MM.1S (cell line): ENCODE results near the gene AUH.

Source experiments
- DNase-seq: peaks from one replicate; pipeline ENCODE4 v3.0.0-alpha.2; 2015
- H2AFZ ChIP-seq: fragments of 300-600 bp; sonication (generic); 2 replicates; pipeline ENCODE4 v1.6.0; 2016; ENCODE audit warnings: antibody characterized with exemption, low read length
- H3F3A ChIP-seq: fragments of 300-600 bp; sonication (generic); 2 replicates; pipeline ENCODE4 v1.6.1; 2016; ENCODE audit warnings: mild to moderate bottlenecking, antibody characterized with exemption, low read length, moderate library complexity, mixed read lengths; ENCODE audit not compliant: insufficient read depth
- H3K27ac ChIP-seq: fragments of 300-600 bp; sonication (generic); 2 replicates; pipeline ENCODE4 v1.5.1; 2016; ENCODE audit warnings: mild to moderate bottlenecking, low read length
- H3K27me3 ChIP-seq: fragments of 300-600 bp; sonication (generic); replicated peaks from 2 replicates; pipeline ENCODE4 v1.6.0; 2016; ENCODE audit warnings: low read length; ENCODE audit not compliant: insufficient read depth
- H3K36me3 ChIP-seq: fragments of 300-600 bp; sonication (generic); replicated peaks from 2 replicates; pipeline ENCODE4 v1.6.1; 2016; ENCODE audit warnings: mild to moderate bottlenecking, low read length, mixed read lengths; ENCODE audit not compliant: insufficient read depth
- H3K4me1 ChIP-seq: fragments of 300-600 bp; sonication (generic); 2 replicates; pipeline ENCODE4 v1.6.1; 2016; ENCODE audit warnings: low read length, mixed read lengths
- H3K4me2 ChIP-seq: fragments of 300-600 bp; sonication (generic); 2 replicates; pipeline ENCODE4 v1.6.0; 2016; ENCODE audit warnings: low read depth, low read length
- H3K4me3 ChIP-seq: fragments of 300-600 bp; sonication (generic); 2 replicates; pipeline ENCODE4 v1.5.1; 2016; ENCODE audit warnings: low read length, mixed read lengths
- H3K79me2 ChIP-seq: fragments of 300-600 bp; sonication (generic); 2 replicates; pipeline ENCODE4 v1.6.1; 2016; ENCODE audit warnings: mixed run types, low read length, mixed read lengths
- H3K9ac ChIP-seq: fragments of 300-600 bp; sonication (generic); 2 replicates; pipeline ENCODE4 v1.6.1; 2016; ENCODE audit warnings: low read length, mixed read lengths
- H3K9me2 ChIP-seq: fragments of 300-600 bp; sonication (generic); replicated peaks from 2 replicates; pipeline ENCODE4 v1.6.1; 2016; ENCODE audit warnings: mild to moderate bottlenecking, low read length, mixed read lengths; ENCODE audit not compliant: insufficient read depth
- H3K9me3 ChIP-seq: fragments of 300-600 bp; sonication (generic); replicated peaks from 2 replicates; pipeline ENCODE4 v1.6.1; 2016; ENCODE audit warnings: mild to moderate bottlenecking, low read length, mixed read lengths; ENCODE audit not compliant: insufficient read depth
- H4K20me1 ChIP-seq: fragments of 300-600 bp; sonication (generic); 2 replicates; pipeline ENCODE4 v1.6.1; 2016; ENCODE audit warnings: mild to moderate bottlenecking, low read length, moderate library complexity, mixed read lengths; ENCODE audit not compliant: insufficient read depth
- CTCF ChIP-seq: fragments of 300-600 bp; sonication (generic); IDR thresholded peaks from 2 replicates; pipeline ENCODE4 v1.5.1; 2016; ENCODE audit warnings: antibody characterized with exemption, low read length, mixed read lengths
- EZH2 ChIP-seq: fragments of 300-600 bp; sonication (generic); optimal IDR thresholded peaks from 2 replicates; pipeline ENCODE3; 2017; ENCODE audit warnings: low read depth, mild to moderate bottlenecking, antibody characterized with exemption, low read length, mixed read lengths
- EZH2phosphoT487 ChIP-seq: fragments of 300-600 bp; sonication (generic); IDR thresholded peaks from 2 replicates; pipeline ENCODE4 v1.6.1; 2018; ENCODE audit warnings: antibody characterized with exemption, low read length

Gene AUH

GRCh38 chr9:91301161-91301560 is 60.6 kb downstream of the AUH start:
- Histone ChIP-seq H3F3A (no peaks in the 10 kb centered on the region), H2AFZ (no peak overlapping the region), H3K4me2 (no peak overlapping the region), H3K27me3 (no peaks in the 10 kb centered on the region), H3K79me2 (no peaks in the 10 kb centered on the region), H3K36me3 (no peaks in the 10 kb centered on the region), H4K20me1 (no peaks in the 10 kb centered on the region), H3K9me2 (no peaks in the 10 kb centered on the region), H3K4me3 (no peak overlapping the region), H3K9ac (no peak overlapping the region), H3K9me3 (no peaks in the 10 kb centered on the region), H3K27ac (no peak overlapping the region), H3K4me1 (no peaks in the 10 kb centered on the region; the same call in 1 of the 2 replicates)
- TF ChIP-seq CTCF (no peak), EZH2phosphoT487 (no peak)
- DNase-seq = no peak

- DNase-seq = no peak
- TF ChIP-seq EZH2phosphoT487 (no peak), CTCF (no peak), EZH2 (no peak)
- no peaks in the 10 kb centered on the region for H4K20me1 ChIP-seq
- H3K4me1 ChIP-seq = no peaks in the 10 kb centered on the region; the same call in 1 of the 2 replicates
- no peaks in the 10 kb centered on the region for H3K27me3 ChIP-seq
- no peak overlapping the region for H3K4me3 ChIP-seq
- no peak overlapping the region for H2AFZ ChIP-seq
- H3K4me2 ChIP-seq = no peak overlapping the region
- H3K9me3 ChIP-seq = no peaks in the 10 kb centered on the region
- H3K9me2 ChIP-seq = no peaks in the 10 kb centered on the region
- H3F3A ChIP-seq = no peaks in the 10 kb centered on the region
- H3K36me3 ChIP-seq = no peaks in the 10 kb centered on the region
- no peaks in the 10 kb centered on the region for H3K79me2 ChIP-seq
- H3K9ac ChIP-seq = no peak overlapping the region
- H3K27ac ChIP-seq = no peak overlapping the region
Observed at GRCh38 chr9:91298311-91298710, 63.4 kb downstream of the AUH start.

GRCh38 chr9:91297306-91297705 is 64.4 kb downstream of the AUH start:
- Histone ChIP-seq H3K4me2 (no peak overlapping the region), H3K9ac (no peak overlapping the region), H3K27ac (no peak overlapping the region), H3K79me2 (no peaks in the 10 kb centered on the region), H3K9me2 (no peaks in the 10 kb centered on the region), H2AFZ (no peak overlapping the region), H3K36me3 (no peaks in the 10 kb centered on the region), H3F3A (no peaks in the 10 kb centered on the region), H3K9me3 (no peaks in the 10 kb centered on the region), H3K27me3 (no peaks in the 10 kb centered on the region), H3K4me1 (no peaks in the 10 kb centered on the region), H4K20me1 (no peaks in the 10 kb centered on the region), H3K4me3 (no peak overlapping the region)
- TF ChIP-seq CTCF (no peak), EZH2phosphoT487 (no peak), EZH2 (no peak)
- no peak for DNase-seq
